H1 (cell line): Measurements from ENCODE around the gene SLC24A4.

Experiments
- NANOG ChIP-seq: IDR thresholded peaks from 2 replicates; pipeline ENCODE4 v1.6.1; 2011; ENCODE audit warnings: low read length, low read depth, mild to moderate bottlenecking, inconsistent platforms; ENCODE audit not compliant: insufficient read depth, poor library complexity, severe bottlenecking
- RAD21 ChIP-seq, 2 experiments: IDR thresholded peaks in 1 of 2; conservative IDR thresholded peaks in 1 of 2; 2 replicates each; pipeline ENCODE4 v1.6.1; 2011; ENCODE audit warnings: low read depth in 2 of 2, low read length in 2 of 2, improper control_type of control experiment in 1 of 2, inconsistent platforms in 1 of 2, mild to moderate bottlenecking in 1 of 2, moderate library complexity in 1 of 2
- SRF ChIP-seq: IDR thresholded peaks from 2 replicates; pipeline ENCODE4 v1.6.1; 2011; ENCODE audit warnings: mild to moderate bottlenecking, low read depth, low read length, moderate library complexity
- TEAD4 ChIP-seq: IDR thresholded peaks from 2 replicates; pipeline ENCODE4 v1.6.1; 2012; ENCODE audit warnings: low read depth, low read length, inconsistent platforms, mixed read lengths
- TF ChIP-seq, protein P1 (sequence below), 3 experiments: IDR thresholded peaks; 1 replicate in 2 of 3; 2 replicates in 1 of 3; pipeline versions ENCODE4 v1.5.1 to v1.6.1; 2011; ENCODE audit warnings: low read length in 3 of 3, mild to moderate bottlenecking in 3 of 3, inconsistent platforms in 2 of 3, low read depth in 1 of 3, moderate library complexity in 1 of 3; ENCODE audit not compliant: insufficient read depth in 1 of 3; ENCODE audit errors: control extremely low read depth in 1 of 3

DNA sequence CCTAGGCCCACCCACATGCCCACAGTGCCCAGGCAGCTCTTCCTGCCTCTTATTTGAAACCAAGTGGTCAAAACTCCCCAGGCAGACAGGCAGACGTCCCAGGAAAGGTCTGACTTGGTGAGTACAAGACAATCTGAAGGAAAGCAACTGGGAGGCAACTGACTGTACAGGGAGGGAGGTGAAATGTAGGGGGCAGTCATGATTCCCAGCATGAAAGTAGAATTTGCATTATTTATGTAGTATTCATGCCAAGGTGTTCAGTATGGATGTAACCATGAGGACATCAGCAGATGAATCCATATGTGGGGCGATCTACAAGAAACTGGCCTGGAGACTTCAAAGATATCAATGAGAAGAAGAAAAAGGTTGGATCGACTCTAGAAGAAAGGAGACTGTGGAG lies 46.1 kb downstream of the SLC24A4 start:
- no peak for TF ChIP-seq SRF
- no peak for TF ChIP-seq RAD21 (IDR thresholded peaks at IDR 0.05 in 1 of 2, conservative IDR thresholded peaks at IDR 0.05 in 1 of 2; ENCODE audit: low read depth in 2 of 2, low read length in 2 of 2)
- no peak for TF ChIP-seq NANOG
- TF ChIP-seq, protein P1, sequence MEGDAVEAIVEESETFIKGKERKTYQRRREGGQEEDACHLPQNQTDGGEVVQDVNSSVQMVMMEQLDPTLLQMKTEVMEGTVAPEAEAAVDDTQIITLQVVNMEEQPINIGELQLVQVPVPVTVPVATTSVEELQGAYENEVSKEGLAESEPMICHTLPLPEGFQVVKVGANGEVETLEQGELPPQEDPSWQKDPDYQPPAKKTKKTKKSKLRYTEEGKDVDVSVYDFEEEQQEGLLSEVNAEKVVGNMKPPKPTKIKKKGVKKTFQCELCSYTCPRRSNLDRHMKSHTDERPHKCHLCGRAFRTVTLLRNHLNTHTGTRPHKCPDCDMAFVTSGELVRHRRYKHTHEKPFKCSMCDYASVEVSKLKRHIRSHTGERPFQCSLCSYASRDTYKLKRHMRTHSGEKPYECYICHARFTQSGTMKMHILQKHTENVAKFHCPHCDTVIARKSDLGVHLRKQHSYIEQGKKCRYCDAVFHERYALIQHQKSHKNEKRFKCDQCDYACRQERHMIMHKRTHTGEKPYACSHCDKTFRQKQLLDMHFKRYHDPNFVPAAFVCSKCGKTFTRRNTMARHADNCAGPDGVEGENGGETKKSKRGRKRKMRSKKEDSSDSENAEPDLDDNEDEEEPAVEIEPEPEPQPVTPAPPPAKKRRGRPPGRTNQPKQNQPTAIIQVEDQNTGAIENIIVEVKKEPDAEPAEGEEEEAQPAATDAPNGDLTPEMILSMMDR (IDR thresholded peaks at IDR 0.05; ENCODE audit: control extremely low read depth in 1 of 3, insufficient read depth in 1 of 3, low read depth in 1 of 3, low read length in 3 of 3): no peak
- no peak for TF ChIP-seq TEAD4
